Mucosa of descending colon (tissue), 3 donors: ENCODE data around the gene SH3TC2. TPM values are rescaled to one million over a fixed set of nuclear protein-coding genes. Genes with fewer than 3 reads are reported as not detected.

ENCODE experiments used
- ATAC-seq: fragments of 200-7000 bp; cut with Tn5 transposase; one replicate; pipeline ENCODE4 v1.9.1; 2020; ENCODE audit warnings: mild to moderate bottlenecking, moderate library complexity
- DNase-seq, 3 donors: peaks; one replicate each; pipeline ENCODE4 v3.0.0-alpha.2; 2020
- H3K36me3 ChIP-seq: fragments of 200-600 bp; one replicate; pipeline ENCODE4 v1.8.0; 2021; ENCODE audit warnings: low read depth, mild to moderate bottlenecking
- H3K4me1 ChIP-seq: fragments of 200-600 bp; one replicate; pipeline ENCODE4 v1.8.0; 2021; ENCODE audit warnings: low read depth, mild to moderate bottlenecking
- H3K4me3 ChIP-seq: fragments of 200-600 bp; one replicate; pipeline ENCODE4 v1.8.0; 2021; ENCODE audit warnings: mild to moderate bottlenecking
- H3K9me3 ChIP-seq: fragments of 200-600 bp; one replicate; pipeline ENCODE4 v1.8.0; 2021; ENCODE audit warnings: mild to moderate bottlenecking
- intact Hi-C, 2 donors: fragments of 100-400 bp; cut with DNase I in 1 of 2; cut with micrococcal nuclease in 1 of 2; formaldehyde crosslinking; loops; one replicate each; pipeline versions ENCODE4 v1.11.0 to v1.11.1; 2022; cut with DNase I, micrococcal nuclease
- microRNA-seq: library from miRNA; unstranded; fragments of <30 nt; microRNA quantifications from one replicate; pipeline ENCODE4, GENCODE V29; 2019
- total RNA-seq, 3 donors: library from RNA; stranded (reverse); fragmentation: NEBNext Ultra II Directional in 2 of 3; extraction: Animal tissue kit (Norgen Biotek cat#: 25700) in 2 of 3; gene quantifications; one replicate each; pipeline versions ENCODE4 v1.2.1 to v1.2.4, GENCODE V29; 2021 to 2023
- TF ChIP-seq, protein P1 (sequence below): fragments of 200-600 bp; IDR thresholded peaks from one replicate; pipeline ENCODE4 v1.8.0; 2022; ENCODE audit warnings: antibody characterized with exemption, mild to moderate bottlenecking
- donor health status: DM: no; HTN: no; CAD: no; lungs with moderate emphysema.
- donor health status: DM: no; HTN: no; CAD: no.
- donor health status: DM: no; HTN: yes; CAD: no.

The SH3TC2 gene
- total RNA-seq, 3 donors from 2014 or later: 1.3 to 3.9 (median 2.2) TPM

DNA sequence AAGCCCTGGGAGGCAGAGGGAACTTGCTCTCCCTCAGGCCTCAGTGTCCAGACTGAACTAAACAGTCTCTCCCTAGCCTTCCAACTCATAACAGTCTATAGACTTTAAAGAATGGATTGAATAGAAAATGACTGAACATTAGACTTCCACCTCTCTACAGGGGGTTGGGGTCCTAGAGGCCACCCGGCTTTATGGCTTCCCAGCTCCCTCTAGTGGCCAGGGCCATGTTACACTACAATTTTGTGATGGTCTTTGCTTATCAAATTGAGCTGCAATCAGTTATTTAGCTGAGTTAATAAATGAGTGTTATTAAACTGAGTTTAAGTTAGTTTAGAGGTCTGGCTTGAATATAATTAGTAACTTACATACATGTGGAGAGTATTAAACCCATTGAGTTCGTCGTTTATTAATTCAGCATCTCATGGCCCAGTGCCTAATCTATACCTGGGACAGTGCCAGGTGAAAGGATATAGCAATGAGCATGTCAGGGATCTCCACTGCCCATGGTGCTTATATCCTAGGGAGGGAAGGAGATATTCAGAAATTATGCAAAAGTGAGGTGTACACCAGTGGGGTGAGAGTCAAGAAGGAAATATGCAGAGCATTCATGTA lies 105.2 kb downstream of the SH3TC2 start:
- Histone ChIP-seq H3K4me3 (no peak overlapping the region), H3K9me3 (no peaks in the 10 kb centered on the region), H3K4me1 (no peaks in the 10 kb centered on the region), H3K36me3 (no peaks in the 10 kb centered on the region)
- TF ChIP-seq, protein P1, sequence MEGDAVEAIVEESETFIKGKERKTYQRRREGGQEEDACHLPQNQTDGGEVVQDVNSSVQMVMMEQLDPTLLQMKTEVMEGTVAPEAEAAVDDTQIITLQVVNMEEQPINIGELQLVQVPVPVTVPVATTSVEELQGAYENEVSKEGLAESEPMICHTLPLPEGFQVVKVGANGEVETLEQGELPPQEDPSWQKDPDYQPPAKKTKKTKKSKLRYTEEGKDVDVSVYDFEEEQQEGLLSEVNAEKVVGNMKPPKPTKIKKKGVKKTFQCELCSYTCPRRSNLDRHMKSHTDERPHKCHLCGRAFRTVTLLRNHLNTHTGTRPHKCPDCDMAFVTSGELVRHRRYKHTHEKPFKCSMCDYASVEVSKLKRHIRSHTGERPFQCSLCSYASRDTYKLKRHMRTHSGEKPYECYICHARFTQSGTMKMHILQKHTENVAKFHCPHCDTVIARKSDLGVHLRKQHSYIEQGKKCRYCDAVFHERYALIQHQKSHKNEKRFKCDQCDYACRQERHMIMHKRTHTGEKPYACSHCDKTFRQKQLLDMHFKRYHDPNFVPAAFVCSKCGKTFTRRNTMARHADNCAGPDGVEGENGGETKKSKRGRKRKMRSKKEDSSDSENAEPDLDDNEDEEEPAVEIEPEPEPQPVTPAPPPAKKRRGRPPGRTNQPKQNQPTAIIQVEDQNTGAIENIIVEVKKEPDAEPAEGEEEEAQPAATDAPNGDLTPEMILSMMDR: peak; percentile 41
- ATAC-seq (peak; percentile 40), DNase-seq (peak in 2 of 3 donors; percentile 30 to 65)
- intact Hi-C loops: no loop called here

DNA sequence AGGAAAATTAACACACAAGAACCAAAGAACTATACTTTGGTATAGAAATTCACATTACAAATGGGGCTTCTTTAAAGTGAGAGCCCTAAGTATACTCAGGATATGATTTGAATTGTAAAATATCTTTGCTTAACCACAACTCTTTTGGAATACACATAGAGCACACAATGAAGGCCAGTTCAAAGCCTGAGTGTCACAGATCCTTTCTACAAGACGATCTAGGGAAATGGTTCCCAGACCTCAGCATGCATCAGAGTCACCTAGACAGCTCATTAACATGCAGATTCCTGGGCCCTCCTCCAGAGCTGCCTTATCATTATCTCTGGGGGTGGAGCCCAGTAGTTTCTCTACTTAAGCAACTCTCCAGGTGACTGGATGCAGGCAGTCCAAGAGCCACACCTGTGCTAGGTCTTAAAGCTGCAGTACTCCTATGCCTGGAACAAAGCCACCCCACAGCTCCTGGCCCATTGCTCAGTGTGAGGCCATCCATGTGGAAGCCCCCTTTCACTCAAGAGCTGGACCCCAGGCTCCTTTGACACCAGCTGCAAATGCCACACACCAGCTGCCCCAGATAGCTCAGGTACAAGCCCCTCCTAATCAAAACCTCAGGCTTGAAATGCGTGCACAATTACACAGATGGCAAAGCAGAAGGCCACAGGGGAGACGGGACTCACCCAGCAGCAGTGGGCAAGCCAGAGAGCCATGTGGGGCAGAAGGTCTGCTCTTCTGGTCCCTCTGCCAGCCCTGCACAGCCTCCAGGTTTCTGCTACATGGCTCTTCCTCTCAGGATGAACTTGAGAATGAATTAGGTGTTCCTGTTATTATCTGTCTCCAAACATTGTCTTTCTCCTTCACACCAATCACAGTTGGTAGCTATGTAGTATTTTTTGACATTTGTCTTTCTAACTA lies 106.1 kb downstream of the SH3TC2 start:
- intact Hi-C loops: no loop called here
- ATAC-seq (peak; percentile 94), DNase-seq (peak in 2 of 3 donors; percentile 23)
- no peaks in the 10 kb centered on the region for H3K36me3 ChIP-seq
- H3K9me3 ChIP-seq: no peaks in the 10 kb centered on the region
- TF ChIP-seq, protein P1: no peak
- H3K4me3 ChIP-seq: no peak overlapping the region
- no peaks in the 10 kb centered on the region for H3K4me1 ChIP-seq

Small RNA genes lying within 50 kb of the gene (microRNA-seq; reads per million reads assigned to microRNA genes)
- 20.7 reads per million, percentile 42 among the genes with 10 or more reads in this experiment for gene MIR584

Other genes with a start within 250 kb of the SH3TC2 start
- gene ADRB2, start 236.5 kb downstream of the SH3TC2 start, total RNA-seq: 1 to 10 TPM in 2 of 3 donors, under 1 TPM in 1; 0.41 to 3.1 (median 1.4) TPM
- 10 to 100 TPM in 1 of 3 donors, 1 to 10 TPM in 2; 4.1 to 12.4 (median 7.4) TPM for gene ABLIM3, start 78.4 kb upstream of the SH3TC2 start, total RNA-seq
- 1 to 10 TPM; 1.5 to 7.3 (median 1.9) TPM for gene AFAP1L1, start 208.8 kb upstream of the SH3TC2 start, total RNA-seq